GM06990 (cell line): Measurements from ENCODE around the gene NSRP1.

Experiments used
- DNase-seq: peaks from one replicate; pipeline ENCODE4 v3.0.0-alpha.2; 2011; ENCODE audit not compliant: insufficient read length; ENCODE audit errors: extremely low read depth
- H3K27me3 ChIP-seq: replicated peaks from 2 replicates; pipeline ENCODE4 v1.6.0; 2011; ENCODE audit warnings: low read length; ENCODE audit not compliant: control insufficient read depth, insufficient read depth
- H3K36me3 ChIP-seq: 2 replicates; pipeline ENCODE4 v1.5.1; 2011; ENCODE audit warnings: low read length; ENCODE audit not compliant: control insufficient read depth, insufficient read depth
- H3K4me3 ChIP-seq: replicated peaks from 2 replicates; pipeline ENCODE4 v1.5.1; 2011; ENCODE audit warnings: low read depth, mild to moderate bottlenecking, control low read depth, low read length
- CTCF ChIP-seq: IDR thresholded peaks from 2 replicates; pipeline ENCODE4 v1.5.1; 2011; ENCODE audit warnings: low read length, control low read depth, mild to moderate bottlenecking, inconsistent platforms; ENCODE audit not compliant: insufficient read depth, poor library complexity, severe bottlenecking

Gene NSRP1

GRCh38 chr17:30093463-30094147 lies 23.0 kb upstream of the NSRP1 start:
- no peak overlapping the region for H3K4me3 ChIP-seq
- no peak for DNase-seq
- TF ChIP-seq CTCF = peak; percentile 54
- H3K36me3 ChIP-seq = no peaks in the 10 kb centered on the region
- H3K27me3 ChIP-seq = no peaks in the 10 kb centered on the region

- H3K36me3 ChIP-seq = no peaks in the 10 kb centered on the region
- TF ChIP-seq CTCF = peak; percentile 48
- DNase-seq = peak; percentile 58
- no peaks in the 10 kb centered on the region for H3K27me3 ChIP-seq
- H3K4me3 ChIP-seq = no peak overlapping the region
These were observed 20.9 kb upstream of the NSRP1 start for GRCh38 chr17:30095507-30096244.

GRCh38 chr17:30101686-30102390 lies 14.8 kb upstream of the NSRP1 start:
- H3K4me3 ChIP-seq = no peak overlapping the region
- DNase-seq = no peak
- no peaks in the 10 kb centered on the region for H3K36me3 ChIP-seq
- no peak for TF ChIP-seq CTCF
- no peaks in the 10 kb centered on the region for H3K27me3 ChIP-seq

- H3K4me3 ChIP-seq = no peak overlapping the region
- H3K27me3 ChIP-seq = no peaks in the 10 kb centered on the region
- H3K36me3 ChIP-seq = no peaks in the 10 kb centered on the region
- DNase-seq = no peak
- TF ChIP-seq CTCF = no peak
These were observed 12.7 kb upstream of the NSRP1 start for GRCh38 chr17:30103921-30104320.

- peak overlapping the region; percentile 52 for H3K4me3 ChIP-seq
- H3K27me3 ChIP-seq = no peaks in the 10 kb centered on the region
- H3K36me3 ChIP-seq = no peaks in the 10 kb centered on the region
- peak; percentile 41 for DNase-seq
- TF ChIP-seq CTCF = peak; percentile 89
These were observed 11.9 kb upstream of the NSRP1 start for GRCh38 chr17:30104575-30105339.
